Parathyroid adenoma (tissue), 2 donors: ENCODE results near the gene ACOT9.

ENCODE experiments used
- H2AFZ ChIP-seq: fragments of 300-600 bp; sonication (generic); one replicate; pipeline ENCODE4 v1.7.0; 2017; ENCODE audit warnings: antibody characterized with exemption, mild to moderate bottlenecking
- H3K27ac ChIP-seq: fragments of 300-600 bp; sonication (generic); one replicate; pipeline ENCODE4 v1.7.0; 2017
- H3K27me3 ChIP-seq: fragments of 300-600 bp; sonication (generic); one replicate; pipeline ENCODE4 v1.7.0; 2017; ENCODE audit warnings: low read length; ENCODE audit not compliant: control insufficient read depth, insufficient read depth
- H3K36me3 ChIP-seq: fragments of 300-600 bp; sonication (generic); one replicate; pipeline ENCODE4 v1.7.0; 2017; ENCODE audit warnings: low read length; ENCODE audit not compliant: control insufficient read depth, insufficient read depth
- H3K4me1 ChIP-seq: fragments of 300-600 bp; sonication (generic); one replicate; pipeline ENCODE4 v1.7.0; 2017; ENCODE audit warnings: control low read depth
- H3K4me2 ChIP-seq: fragments of 300-600 bp; sonication (generic); one replicate; pipeline ENCODE4 v1.7.0; 2017; ENCODE audit warnings: low read length
- H3K4me3 ChIP-seq: fragments of 300-600 bp; sonication (generic); one replicate; pipeline ENCODE4 v1.7.0; 2017; ENCODE audit warnings: low read depth, low read length
- H3K79me2 ChIP-seq: fragments of 300-600 bp; sonication (generic); one replicate; pipeline ENCODE4 v1.7.0; 2017; ENCODE audit warnings: control low read depth
- H3K9ac ChIP-seq: fragments of 300-600 bp; sonication (generic); one replicate; pipeline ENCODE4 v1.7.0; 2017; ENCODE audit warnings: mild to moderate bottlenecking
- H3K9me3 ChIP-seq: fragments of 300-600 bp; sonication (generic); one replicate; pipeline ENCODE4 v1.7.0; 2017; ENCODE audit warnings: low read length; ENCODE audit not compliant: control insufficient read depth
- CTCF ChIP-seq: fragments of 300-600 bp; sonication (generic); IDR thresholded peaks from one replicate; pipeline ENCODE4 v1.7.0; 2017; ENCODE audit warnings: antibody characterized with exemption, mild to moderate bottlenecking
- donor health status: primary hyperparathyroidism.

The ACOT9 gene

GRCh38 chrX:23668335-23668734 is 74.7 kb downstream of the ACOT9 start:
- Histone ChIP-seq H2AFZ (no peak overlapping the region), H3K36me3 (no peaks in the 10 kb centered on the region), H3K27ac (no peak overlapping the region), H3K79me2 (no peaks in the 10 kb centered on the region), H3K4me1 (no peaks in the 10 kb centered on the region), H3K9me3 (no peaks in the 10 kb centered on the region), H3K4me2 (peak overlapping the region; percentile 79), H3K4me3 (peak overlapping the region; percentile 55), H3K9ac (no peak overlapping the region), H3K27me3 (no peaks in the 10 kb centered on the region)
- no peak for TF ChIP-seq CTCF

GRCh38 chrX:23667239-23668177 is 75.6 kb downstream of the ACOT9 start, which contains the start of gene PRDX4:
PRDX4 (plus strand) TSS chrX:23667493; CDS start chrX:23667571, 78 bp downstream.
- no peaks in the 10 kb centered on the region for H3K36me3 ChIP-seq
- peak within 1 kb of the TSS; percentile 89 for H2AFZ ChIP-seq
- TF ChIP-seq CTCF = no peak
- H3K4me3 ChIP-seq = peak within 1 kb of the TSS; percentile 55
- H3K27me3 ChIP-seq = no peaks in the 10 kb centered on the region
- H3K4me1 ChIP-seq = no peaks in the 10 kb centered on the region
- no peaks in the 10 kb centered on the region for H3K79me2 ChIP-seq
- H3K27ac ChIP-seq = peak within 1 kb of the TSS; percentile 66
- no peak within 1 kb of the TSS for H3K9ac ChIP-seq
- H3K4me2 ChIP-seq = peak within 1 kb of the TSS; percentile 79
- H3K9me3 ChIP-seq = no peaks in the 10 kb centered on the region

- Histone ChIP-seq H2AFZ (peak overlapping the region; percentile 72), H3K9me3 (no peaks in the 10 kb centered on the region), H3K9ac (no peak overlapping the region), H3K79me2 (no peaks in the 10 kb centered on the region), H3K4me2 (no peak overlapping the region), H3K4me1 (no peaks in the 10 kb centered on the region), H3K4me3 (no peak overlapping the region), H3K27ac (no peak overlapping the region), H3K36me3 (no peaks in the 10 kb centered on the region), H3K27me3 (no peaks in the 10 kb centered on the region)
- TF ChIP-seq CTCF = no peak
These were observed 76.8 kb downstream of the ACOT9 start for GRCh38 chrX:23666282-23666681.

GRCh38 chrX:23664496-23664895 is 78.6 kb downstream of the ACOT9 start:
- no peak overlapping the region for H2AFZ ChIP-seq
- H3K4me2 ChIP-seq = no peak overlapping the region
- no peak overlapping the region for H3K9ac ChIP-seq
- no peaks in the 10 kb centered on the region for H3K4me1 ChIP-seq
- H3K27me3 ChIP-seq = no peaks in the 10 kb centered on the region
- H3K9me3 ChIP-seq = no peaks in the 10 kb centered on the region
- H3K4me3 ChIP-seq = no peak overlapping the region
- H3K27ac ChIP-seq = no peak overlapping the region
- H3K36me3 ChIP-seq = no peaks in the 10 kb centered on the region
- no peaks in the 10 kb centered on the region for H3K79me2 ChIP-seq
- no peak for TF ChIP-seq CTCF
